Activated CD4-positive, alpha-beta T cell treated with anti-CD3 and anti-CD28 coated beads for 1 hour (primary cell): ENCODE results near the gene FARS2.

ENCODE experiments used
- DNase-seq: peaks from one replicate; pipeline ENCODE4 v3.0.0-alpha.2; 2020

The FARS2 gene

DNA sequence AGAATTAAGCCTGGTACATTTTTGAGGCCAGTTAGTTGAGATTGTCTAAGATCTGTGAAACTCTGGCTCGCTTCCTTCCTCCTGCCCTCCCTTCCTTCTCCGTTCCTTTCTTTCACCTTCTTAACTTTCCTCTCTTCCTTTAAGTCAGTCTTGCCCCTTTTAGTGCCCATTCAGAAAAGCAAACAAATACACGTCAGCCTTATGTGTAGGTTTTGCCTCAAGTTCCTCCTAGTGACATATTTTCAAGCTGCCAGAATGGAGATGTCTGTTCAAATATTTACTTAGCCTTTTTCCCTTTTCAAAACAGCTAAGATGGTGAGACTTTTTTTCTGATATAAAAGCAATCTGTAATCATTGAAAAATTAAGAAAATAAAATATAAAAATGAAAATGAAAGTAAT is 178.4 kb downstream of the FARS2 start:
- no peak for DNase-seq

DNA sequence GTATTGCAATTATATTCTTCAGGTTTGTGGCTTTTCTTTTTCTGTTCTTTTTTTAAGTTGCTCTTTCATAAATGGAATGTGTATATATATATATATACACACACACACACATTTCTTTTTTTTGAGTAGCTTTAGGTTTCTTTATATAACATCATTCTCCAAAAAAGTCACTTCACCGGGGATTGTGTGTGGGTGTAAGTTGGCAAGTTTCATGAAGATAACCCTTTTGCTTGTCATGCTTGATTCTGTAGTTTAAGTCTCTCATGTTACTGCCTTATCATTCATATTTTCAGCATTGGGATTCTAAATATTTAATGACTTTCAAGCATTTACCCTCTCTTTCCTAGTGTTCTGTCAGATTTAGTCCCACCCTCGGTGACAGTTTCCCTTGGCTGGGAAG is 181.0 kb downstream of the FARS2 start:
- no peak for DNase-seq

DNA sequence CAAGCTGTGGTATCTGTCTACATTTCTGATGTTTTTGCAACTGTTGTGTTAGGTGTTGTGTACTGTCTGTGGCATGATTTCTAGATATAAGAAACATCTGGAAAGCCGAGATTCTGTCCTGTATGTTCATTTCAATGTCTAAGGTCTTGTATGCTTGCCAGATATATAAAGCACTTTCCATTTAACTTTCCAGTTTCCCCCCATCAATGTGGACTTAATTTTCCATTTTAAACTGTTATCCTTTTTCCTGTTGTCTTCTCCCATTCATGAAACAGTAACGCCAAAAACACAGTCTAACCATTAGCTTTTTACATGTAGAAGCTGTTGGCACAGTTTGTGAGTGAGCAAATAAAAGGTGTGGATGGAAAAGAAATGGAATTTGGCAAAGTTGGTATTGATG is 181.6 kb downstream of the FARS2 start:
- DNase-seq, result no peak

DNA sequence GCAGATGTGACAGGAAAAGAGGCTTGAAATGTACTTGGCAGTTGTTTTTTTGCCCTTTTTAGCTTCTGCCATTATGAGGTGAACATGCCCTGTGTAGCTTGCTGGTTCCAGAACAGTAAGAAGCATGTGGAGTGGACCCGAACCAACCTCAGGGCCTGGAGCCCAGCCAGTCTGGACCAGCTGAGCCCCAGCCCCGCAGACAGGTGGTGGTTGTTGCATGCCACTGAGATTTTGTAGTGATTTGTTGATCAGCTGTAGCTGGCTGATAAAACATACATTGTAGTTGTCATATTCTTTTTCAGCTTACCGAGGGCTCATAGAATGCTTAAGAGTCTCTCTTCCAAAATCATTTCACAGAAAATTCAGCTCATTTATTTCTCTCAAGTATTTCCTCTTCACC is 182.2 kb downstream of the FARS2 start:
- no peak for DNase-seq

DNA sequence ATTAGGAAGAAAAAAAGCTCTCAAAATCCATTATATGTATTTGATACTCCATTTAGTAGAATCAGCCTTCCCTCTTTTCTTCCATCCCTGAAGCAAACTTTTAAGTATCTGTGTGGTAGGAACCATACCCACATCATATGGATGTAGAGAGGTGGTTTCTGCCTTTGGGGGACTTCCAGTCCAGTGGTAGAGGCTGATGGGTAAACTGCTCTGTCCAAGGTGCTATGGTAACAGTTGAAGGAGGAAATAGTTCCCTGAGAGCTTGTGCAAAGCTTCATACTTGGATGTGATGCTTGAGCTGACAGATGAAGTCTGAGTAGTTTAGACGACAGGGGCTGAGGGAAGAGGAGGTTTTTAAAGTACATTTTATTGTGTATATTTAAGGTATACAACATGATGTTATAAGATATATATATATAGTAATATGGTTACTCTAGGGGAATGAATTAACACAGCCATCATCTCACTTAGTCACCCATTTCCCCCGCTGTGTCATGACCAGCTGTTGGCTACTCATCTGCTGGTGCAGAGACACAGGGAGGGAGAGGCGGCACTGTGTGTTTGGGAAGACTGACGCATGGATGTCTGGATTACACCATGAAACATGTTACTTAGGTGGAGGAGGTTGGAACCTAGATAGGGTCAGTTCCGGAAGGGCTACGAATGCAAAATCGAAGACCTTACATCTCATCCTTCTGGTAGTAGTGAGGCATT is 185.2 kb downstream of the FARS2 start:
- DNase-seq, result no peak

DNA sequence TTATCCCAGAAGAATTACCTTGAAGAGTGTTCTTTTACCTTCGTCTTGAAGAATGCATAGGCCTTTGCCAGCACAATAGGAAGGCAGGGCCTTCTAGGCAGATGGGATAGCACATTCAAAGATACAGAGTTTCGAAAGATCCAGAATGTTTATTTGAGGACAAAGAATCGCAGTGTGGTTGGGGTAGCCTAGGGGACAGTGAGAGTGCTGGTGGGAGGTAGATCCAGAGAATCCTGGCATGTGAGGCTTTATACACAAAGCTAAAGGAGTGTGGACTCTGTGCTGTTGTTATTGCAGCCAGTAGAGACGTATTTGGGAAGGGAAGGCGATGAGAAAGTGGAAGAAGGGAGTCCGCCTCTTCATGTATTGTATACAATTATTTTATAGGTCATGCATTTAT is 186.6 kb downstream of the FARS2 start:
- no peak for DNase-seq

DNA sequence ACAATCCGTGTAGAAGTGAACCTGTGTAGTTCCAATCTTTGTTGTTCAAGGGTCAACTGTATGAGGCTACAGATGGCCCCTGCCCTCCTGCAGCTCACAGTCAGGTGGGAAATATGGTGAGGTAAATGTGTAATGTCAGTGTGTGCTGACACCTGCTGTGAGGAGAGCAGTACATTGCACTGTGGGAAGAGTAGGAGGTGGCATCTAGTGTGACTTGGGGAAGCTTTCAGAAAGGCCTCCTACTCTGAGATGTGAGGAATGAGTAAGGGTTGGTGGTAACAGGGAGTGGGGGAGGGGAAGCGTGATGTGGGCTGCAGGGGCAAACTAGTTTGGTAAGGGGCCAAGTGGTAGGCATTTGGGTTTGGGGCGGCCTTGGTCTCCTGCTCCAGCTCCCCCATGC is 188.8 kb downstream of the FARS2 start:
- no peak for DNase-seq

DNA sequence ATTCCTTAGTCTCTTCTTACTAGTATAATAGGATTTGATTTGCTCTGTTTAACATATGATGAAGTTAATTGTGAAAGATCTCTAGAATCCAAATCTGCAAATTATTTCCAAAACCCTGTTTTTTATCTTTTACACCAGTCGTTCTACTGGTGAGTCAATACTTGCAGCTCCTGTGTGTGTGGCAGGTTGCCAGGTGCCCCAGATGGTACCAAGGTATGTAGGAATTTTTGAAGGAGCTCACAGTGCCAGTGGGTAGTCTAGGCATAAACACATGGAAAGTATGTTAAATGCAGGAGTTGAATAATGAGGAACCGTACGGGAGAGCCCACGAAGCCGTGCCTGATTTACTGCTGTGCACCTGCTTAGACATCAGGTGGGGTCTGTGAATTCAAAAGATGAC is 192.2 kb downstream of the FARS2 start:
- no peak for DNase-seq

DNA sequence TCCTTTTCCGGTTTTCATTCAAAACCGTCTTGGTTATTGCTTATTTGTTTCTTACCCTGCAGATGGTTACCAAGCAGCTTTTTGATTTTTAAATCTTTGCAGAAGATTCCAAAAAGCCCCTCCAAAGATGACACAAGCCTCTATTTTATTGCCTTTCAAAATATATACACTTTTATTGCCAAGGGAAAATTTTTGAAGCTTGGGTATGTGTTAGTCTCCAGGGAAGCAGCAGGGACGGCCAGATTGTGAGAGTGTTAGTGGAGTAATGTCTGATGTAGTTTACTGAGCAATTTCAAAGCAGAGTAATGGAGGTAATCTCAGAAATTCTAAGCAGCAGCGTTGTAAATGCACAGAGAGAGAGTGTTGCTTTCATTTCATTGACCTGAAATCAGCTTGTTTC is 193.8 kb downstream of the FARS2 start:
- no peak for DNase-seq

DNA sequence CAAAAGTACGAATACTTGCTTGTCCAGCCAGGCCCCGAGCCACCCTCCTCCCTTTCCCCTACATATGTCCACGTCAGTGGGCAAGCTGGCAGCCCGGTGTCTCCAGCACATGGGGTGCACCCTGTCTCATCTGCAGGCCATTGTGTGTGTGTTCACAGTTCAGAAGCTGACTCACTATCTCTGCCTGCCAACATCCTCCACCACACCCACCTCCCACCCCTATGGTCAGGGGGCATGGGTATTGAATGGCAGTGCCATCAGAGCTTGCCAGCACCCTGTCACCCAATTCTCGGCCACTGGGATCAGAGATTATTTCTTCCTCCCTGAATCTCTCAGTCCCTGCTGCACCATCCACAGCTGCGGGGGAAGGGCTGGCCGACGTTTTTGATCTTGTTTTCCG is 195.7 kb downstream of the FARS2 start:
- no peak for DNase-seq

DNA sequence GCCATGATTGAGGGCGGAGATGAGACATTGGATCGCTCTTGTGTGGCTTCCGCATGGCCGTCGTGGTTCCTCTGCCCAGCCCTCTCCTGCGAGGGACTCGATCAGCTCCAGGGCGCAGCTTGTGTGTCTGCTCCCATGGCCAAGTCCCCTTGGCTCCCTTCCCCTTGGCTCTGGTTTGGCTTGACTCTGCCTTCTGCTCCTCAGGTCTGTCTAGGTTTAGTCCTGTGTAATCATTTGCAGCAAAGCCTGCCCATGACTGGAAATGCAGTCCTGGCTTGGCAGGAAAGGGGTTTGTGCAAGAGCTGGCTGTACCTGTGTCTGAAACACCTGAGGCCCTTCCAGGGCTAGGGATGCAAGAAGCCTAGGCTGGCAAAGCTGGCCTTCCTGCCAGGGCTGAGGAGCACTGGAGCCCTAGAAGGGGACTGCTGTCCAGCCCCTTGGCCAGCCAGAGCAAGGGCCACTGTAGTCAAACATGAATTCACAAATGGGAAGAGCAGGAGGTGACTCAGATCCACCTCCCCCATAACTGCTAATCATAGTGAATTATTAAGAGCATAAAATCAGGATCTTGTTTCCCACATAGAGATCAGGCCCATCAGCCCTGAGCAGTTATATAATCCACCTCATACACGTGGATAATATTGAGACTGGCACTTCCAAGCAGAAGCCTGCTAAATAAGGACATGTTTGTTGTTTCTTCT is 196.8 kb downstream of the FARS2 start:
- no peak for DNase-seq

DNA sequence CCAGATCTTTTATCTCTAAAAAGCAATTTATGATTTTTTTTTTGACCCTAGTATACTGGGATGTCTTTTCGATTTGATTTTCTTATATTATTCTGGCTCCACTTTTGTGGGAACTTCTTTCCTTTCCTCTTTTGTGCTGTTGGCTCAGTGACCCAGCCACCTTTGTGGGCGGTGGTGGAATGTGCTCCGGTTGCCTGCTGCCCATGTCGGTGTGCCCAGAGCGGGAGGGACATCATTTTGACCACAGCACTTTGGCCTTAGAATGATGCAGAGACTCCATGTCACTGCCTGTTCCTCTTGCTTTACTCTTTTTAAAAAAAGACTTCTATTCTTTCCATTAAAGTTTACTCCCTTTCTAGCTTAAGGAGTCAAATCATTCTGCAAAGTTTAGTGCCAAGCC is 198.0 kb downstream of the FARS2 start:
- no peak for DNase-seq

DNA sequence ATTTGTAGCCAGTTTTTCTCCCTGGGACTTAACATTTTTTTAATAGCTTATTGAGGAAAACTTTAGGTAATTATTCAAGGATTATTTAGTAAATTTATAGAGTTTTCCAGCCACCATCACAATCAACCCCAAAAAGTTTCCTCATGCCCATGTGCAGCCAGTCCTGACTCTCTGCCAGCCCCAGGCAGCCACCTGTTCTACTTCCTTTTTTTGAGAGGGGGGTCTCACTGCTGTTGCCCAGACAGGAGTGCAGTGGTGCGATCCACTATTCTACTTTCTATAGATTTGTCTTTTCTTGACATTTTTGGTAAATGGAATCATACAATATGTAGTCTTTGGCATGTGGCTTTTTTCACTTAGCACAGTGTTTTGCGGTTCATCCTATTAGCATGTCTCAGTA is 200.1 kb downstream of the FARS2 start:
- no peak for DNase-seq

DNA sequence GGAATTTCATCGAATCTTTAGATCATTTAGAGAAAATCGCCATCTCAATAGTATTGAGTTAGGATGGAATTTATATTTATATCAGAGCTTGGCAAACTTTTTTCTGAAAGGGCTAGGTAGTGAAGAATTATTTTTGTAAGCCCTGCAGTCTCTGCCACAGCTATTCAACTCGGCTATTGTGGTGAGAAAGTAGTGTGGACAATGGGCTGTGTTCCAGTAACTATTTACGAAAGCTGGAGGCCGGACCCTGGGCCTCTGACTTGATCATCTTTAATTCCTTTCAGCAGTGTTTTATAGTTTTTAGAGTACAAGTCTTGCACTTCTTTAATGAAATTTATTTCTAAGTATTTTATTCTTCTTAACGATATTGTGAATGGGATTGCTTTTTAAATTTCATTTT is 201.5 kb downstream of the FARS2 start:
- DNase-seq, result no peak

DNA sequence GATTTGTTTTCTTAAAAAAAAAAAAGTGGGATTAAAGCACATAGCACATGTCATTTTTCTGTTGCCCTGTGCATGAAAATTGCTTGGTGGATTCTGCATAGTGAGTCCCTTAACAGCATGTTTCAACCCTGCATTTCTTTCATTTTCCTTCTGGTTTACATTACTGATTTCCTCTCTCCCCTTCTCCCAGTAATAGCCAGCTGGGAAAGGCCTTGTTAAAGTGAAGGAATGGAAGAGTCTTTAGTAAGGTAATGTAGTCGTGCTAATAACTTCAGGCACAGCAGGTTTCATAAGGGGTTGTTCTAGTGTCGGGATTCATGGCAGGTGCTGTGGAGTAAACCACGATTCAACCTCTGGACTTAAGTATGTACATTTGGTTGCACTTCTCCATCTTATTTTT is 202.4 kb downstream of the FARS2 start:
- DNase-seq, result no peak

DNA sequence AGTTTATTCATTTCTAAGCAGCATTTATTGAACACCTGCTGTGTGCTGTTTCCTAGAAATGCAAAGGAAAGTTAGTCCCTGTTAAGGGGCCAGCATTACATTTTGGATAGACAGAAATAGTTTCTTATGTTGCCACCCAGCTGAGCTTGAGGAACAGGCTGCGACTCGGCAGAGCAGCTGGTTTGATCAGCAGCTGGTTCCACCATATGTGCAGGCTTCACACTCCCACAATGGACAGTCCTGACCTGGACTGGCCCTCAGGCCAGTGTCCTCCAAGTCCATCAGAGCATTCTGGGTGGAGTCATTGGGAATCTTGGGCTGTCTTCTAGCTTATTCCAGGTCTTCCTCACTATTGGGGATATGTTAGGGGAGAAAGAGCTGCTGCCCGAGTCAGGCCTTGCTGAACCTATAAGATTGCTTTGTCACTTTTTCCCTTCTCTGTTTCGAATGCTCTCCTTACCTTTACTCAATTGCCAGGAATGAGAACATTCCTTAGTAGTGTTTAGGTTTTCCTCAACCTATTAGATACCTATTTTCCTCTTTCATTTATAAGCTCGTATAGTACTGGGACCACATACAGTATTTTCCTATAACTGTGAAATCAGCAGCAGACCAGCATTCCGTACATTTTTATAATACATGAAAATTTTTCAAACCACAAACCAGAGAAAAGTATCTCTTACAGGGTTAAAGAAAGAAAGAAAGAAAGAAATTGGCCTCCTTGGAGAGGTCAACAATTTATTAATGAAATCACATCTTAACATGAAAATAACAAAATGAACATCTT is 203.0 kb downstream of the FARS2 start:
- DNase-seq, result no peak

DNA sequence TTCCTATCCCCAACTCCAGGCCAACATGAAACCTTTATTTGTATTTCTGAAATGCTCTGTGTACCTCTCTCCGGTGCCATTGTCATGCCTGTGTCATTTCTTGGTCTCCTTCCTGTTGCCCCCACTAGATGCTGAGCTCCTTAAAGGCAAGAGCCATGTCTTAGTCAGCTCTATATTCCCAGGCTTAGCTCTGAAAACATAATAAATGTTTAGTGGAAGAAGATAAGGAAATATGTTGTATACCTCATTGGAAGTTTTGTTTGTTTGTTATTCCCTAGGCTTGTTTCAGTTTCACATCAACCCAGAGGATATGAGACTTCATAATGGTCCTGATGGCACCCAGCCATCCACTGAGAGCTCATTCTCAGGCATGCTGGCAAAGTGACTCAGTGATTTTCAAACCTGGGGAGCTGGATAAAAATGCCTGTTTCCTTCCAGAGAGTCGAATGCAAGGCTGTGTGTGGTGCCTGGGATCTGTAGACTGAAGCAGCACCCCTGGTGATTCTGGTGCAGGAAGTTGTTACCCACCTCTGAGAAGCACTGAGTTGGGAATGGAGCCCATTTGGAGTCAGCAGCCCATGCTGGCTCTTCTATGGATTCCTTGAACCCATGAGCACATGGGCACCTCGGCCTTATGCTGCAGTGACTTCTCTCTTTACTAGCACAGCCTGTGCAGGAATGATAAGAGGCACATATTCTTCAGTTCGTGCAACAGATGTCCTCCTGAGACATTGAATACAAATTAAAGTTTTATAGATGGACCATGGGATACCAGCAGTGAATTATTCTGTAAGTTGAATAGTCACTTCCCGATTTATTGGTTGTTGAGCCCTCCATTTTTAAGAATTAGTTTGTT is 205.2 kb downstream of the FARS2 start:
- no peak for DNase-seq

DNA sequence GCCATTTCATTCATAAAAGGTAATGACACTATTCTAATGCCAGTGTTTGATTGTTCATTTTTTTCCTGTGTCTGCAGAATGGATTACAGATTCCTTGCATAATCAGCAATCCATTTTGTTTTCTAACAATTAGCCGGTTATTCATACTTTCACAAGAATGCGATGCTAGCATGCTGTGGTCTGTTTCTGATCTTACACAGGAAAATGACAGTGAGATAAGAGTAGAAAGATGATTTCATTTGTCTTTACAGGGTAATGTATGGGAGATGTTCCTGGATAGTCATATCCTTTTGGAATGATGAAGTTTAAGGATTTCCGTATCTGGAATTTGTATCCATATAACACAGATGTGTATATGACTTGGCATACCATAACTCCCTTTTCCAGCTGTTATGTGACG is 207.3 kb downstream of the FARS2 start:
- DNase-seq, result no peak

DNA sequence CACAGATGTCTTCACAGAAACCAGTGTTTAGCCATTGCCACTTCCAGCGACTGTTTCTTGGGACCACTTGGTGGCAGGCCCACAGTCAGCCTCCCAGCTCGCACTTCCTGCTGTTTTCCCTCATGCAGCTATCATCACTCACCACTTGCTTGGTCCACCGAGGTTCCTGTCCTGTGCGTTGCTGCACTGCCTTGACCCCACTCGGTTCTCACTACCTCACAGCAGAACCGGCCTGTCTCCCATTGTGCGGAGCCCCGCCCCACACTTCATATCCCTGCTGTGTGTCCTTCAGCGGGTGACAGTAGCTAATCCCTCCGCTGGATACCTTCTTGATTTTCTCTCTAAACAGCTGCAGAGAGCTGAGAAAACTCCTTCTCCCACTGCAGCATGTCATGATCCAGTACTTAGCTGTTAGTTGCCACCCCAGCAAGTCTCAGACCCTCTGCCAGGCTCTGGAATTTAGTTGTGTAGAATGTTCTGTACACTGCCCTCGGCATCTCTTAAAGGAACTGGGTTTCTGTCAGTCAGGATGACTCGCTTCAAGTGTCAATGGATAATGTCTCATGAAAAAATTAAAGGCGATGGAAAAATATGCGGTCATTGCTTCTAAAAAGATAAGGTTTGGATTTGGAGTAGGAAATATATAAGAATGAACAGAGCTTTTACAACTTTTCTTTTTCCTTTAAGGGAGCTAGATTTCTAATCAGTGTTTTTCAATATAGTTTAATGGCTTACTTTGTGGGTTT is 208.0 kb downstream of the FARS2 start:
- no peak for DNase-seq

DNA sequence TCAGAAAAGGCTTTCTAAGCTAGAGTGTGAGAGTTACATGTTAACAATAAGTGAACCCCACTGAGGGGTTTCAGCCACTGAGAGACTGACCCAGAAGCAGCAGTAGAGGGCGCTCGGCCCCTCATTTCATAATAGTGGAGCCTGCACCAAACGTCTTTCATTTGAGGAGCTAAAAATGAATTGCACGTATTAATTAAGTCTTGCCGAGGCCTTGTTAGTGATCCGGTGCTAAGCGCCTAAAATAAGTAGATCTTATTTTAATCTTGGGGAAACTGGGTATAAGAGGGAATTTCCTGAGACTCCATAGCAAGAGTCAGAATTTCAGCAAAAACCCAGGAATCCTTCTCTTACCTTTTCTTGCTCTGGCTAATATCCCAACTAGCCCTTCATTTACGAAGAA is 209.7 kb downstream of the FARS2 start:
- DNase-seq, result peak; percentile 28

DNA sequence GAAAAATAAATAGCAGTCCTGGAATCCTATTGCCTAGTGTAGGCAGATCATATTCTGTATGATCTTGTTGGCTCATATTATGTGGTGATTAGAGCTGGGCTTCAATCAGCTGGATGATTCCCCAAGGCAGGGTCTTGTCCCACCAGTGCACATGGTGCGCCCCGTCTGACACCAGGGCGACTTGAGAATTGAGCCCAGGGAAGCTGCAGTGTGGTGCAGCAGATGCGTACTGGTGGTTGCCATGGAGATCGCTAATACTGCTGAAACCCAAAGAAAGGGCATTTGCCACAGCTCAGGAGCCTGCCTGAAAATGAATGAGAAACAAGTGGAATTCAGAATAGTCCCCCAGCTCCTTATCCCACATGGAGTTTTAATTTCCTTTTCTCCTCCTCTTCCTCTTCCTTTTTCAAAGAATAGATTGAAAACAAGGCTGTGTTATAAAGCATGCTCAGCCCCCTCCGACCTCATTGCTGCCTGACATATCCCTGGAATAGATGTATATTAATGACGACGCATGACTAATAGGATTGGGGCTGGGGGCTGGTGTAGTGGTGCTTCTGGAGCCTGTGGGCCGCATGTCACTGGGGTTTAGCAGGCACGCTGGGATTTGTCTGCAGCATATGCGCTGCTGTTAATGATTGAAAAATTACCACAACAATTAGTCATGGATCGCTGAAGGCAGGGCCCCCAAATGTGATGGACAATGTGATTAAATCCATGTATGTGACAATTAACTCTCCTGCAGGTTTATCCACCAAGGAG is 210.5 kb downstream of the FARS2 start:
- no peak for DNase-seq

DNA sequence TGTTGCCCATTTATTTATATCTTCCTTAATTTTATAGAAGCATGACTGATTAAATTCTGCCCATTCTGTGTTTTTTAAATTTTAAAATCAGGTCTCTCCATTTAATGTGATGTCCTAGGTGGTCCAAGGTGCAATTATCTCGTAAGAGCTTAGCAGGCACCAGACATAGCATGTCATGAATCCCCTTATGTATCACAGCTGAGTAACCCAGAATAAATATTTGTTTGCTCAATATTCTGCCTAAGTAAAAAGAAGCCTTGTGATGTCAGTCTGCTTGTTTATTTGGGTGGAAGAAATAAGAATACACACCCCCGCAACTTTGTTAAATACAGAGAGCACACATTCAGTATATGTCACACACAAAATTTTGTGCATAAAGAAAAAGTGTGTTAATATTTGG is 211.3 kb downstream of the FARS2 start:
- no peak for DNase-seq
